Measurements from ENCODE around the gene MRPL48.

Gene MRPL48

GRCh38 chr11:73889019-73889418 is 101.3 kb downstream of the MRPL48 start:
- no peak overlapping the region for H3K9ac ChIP-seq (ENCODE audit: low read length in 2 of 2)
- H3K27ac ChIP-seq (ENCODE audit: low read length): no peak overlapping the region
- H3K9me3 ChIP-seq (ENCODE audit: control insufficient read depth in 2 of 2, low read length in 2 of 2): no peaks in the 10 kb centered on the region
- H3K36me3 ChIP-seq (ENCODE audit: control insufficient read depth in 2 of 2, insufficient read depth in 2 of 2, low read length in 2 of 2): peaks cover 7 to 17% of the 10 kb centered on the region in 2 donors
- H3K4me1 ChIP-seq (ENCODE audit: control insufficient read depth, insufficient read depth, low read length): no peaks in the 10 kb centered on the region
- H3K4me3 ChIP-seq (ENCODE audit: low read length in 2 of 2): no peak overlapping the region
- H3K27me3 ChIP-seq (ENCODE audit: control insufficient read depth in 1 of 2, insufficient read depth in 2 of 2, low read length in 2 of 2): no peaks in the 10 kb centered on the region

- Histone ChIP-seq H3K27ac (ENCODE audit: low read length) (no peak overlapping the region), H3K27me3 (ENCODE audit: control insufficient read depth in 1 of 2, insufficient read depth in 2 of 2, low read length in 2 of 2) (no peaks in the 10 kb centered on the region), H3K9me3 (ENCODE audit: control insufficient read depth in 2 of 2, low read length in 2 of 2) (no peaks in the 10 kb centered on the region), H3K4me3 (ENCODE audit: low read length in 2 of 2) (no peak overlapping the region), H3K9ac (ENCODE audit: low read length in 2 of 2) (no peak overlapping the region), H3K36me3 (ENCODE audit: control insufficient read depth in 2 of 2, insufficient read depth in 2 of 2, low read length in 2 of 2) (peaks cover 7 to 17% of the 10 kb centered on the region in 2 donors), H3K4me1 (ENCODE audit: control insufficient read depth, insufficient read depth, low read length) (no peaks in the 10 kb centered on the region)
These were observed 101.9 kb downstream of the MRPL48 start for GRCh38 chr11:73889536-73889935.

- no peak overlapping the region for H3K27ac ChIP-seq (ENCODE audit: low read length)
- H3K36me3 ChIP-seq (ENCODE audit: control insufficient read depth in 2 of 2, insufficient read depth in 2 of 2, low read length in 2 of 2): peaks cover 9 to 17% of the 10 kb centered on the region in 2 donors
- no peaks in the 10 kb centered on the region for H3K4me1 ChIP-seq (ENCODE audit: control insufficient read depth, insufficient read depth, low read length)
- H3K9me3 ChIP-seq (ENCODE audit: control insufficient read depth in 2 of 2, low read length in 2 of 2): no peaks in the 10 kb centered on the region
- no peaks in the 10 kb centered on the region for H3K27me3 ChIP-seq (ENCODE audit: control insufficient read depth in 1 of 2, insufficient read depth in 2 of 2, low read length in 2 of 2)
- no peak overlapping the region for H3K4me3 ChIP-seq (ENCODE audit: low read length in 2 of 2)
- H3K9ac ChIP-seq (ENCODE audit: low read length in 2 of 2): no peak overlapping the region
These were observed 105.4 kb downstream of the MRPL48 start for GRCh38 chr11:73893041-73893440.

- Histone ChIP-seq H3K27ac (ENCODE audit: low read length) (no peak overlapping the region), H3K9ac (ENCODE audit: low read length in 2 of 2) (no peak overlapping the region), H3K27me3 (ENCODE audit: control insufficient read depth in 1 of 2, insufficient read depth in 2 of 2, low read length in 2 of 2) (no peaks in the 10 kb centered on the region), H3K36me3 (ENCODE audit: control insufficient read depth in 2 of 2, insufficient read depth in 2 of 2, low read length in 2 of 2) (peaks cover 14 to 15% of the 10 kb centered on the region in 2 donors), H3K4me1 (ENCODE audit: control insufficient read depth, insufficient read depth, low read length) (no peaks in the 10 kb centered on the region), H3K4me3 (ENCODE audit: low read length in 2 of 2) (no peak overlapping the region), H3K9me3 (ENCODE audit: control insufficient read depth in 2 of 2, low read length in 2 of 2) (no peaks in the 10 kb centered on the region)
These were observed 107.2 kb downstream of the MRPL48 start for GRCh38 chr11:73894725-73895335.

GRCh38 chr11:73902303-73902702 is 114.6 kb downstream of the MRPL48 start:
- H3K9ac ChIP-seq (ENCODE audit: low read length in 2 of 2): no peak overlapping the region
- no peak overlapping the region for H3K27ac ChIP-seq (ENCODE audit: low read length)
- peaks cover 14% of the 10 kb centered on the region in 2 donors for H3K36me3 ChIP-seq (ENCODE audit: control insufficient read depth in 2 of 2, insufficient read depth in 2 of 2, low read length in 2 of 2)
- no peaks in the 10 kb centered on the region for H3K4me1 ChIP-seq (ENCODE audit: control insufficient read depth, insufficient read depth, low read length)
- no peaks in the 10 kb centered on the region for H3K27me3 ChIP-seq (ENCODE audit: control insufficient read depth in 1 of 2, insufficient read depth in 2 of 2, low read length in 2 of 2)
- no peak overlapping the region for H3K4me3 ChIP-seq (ENCODE audit: low read length in 2 of 2)
- H3K9me3 ChIP-seq (ENCODE audit: control insufficient read depth in 2 of 2, low read length in 2 of 2): no peaks in the 10 kb centered on the region

GRCh38 chr11:73907191-73907590 is 119.5 kb downstream of the MRPL48 start:
- Histone ChIP-seq H3K4me3 (ENCODE audit: low read length in 2 of 2) (no peak overlapping the region), H3K9me3 (ENCODE audit: control insufficient read depth in 2 of 2, low read length in 2 of 2) (no peaks in the 10 kb centered on the region), H3K36me3 (ENCODE audit: control insufficient read depth in 2 of 2, insufficient read depth in 2 of 2, low read length in 2 of 2) (peaks cover 16 to 19% of the 10 kb centered on the region in 2 donors), H3K27me3 (ENCODE audit: control insufficient read depth in 1 of 2, insufficient read depth in 2 of 2, low read length in 2 of 2) (no peaks in the 10 kb centered on the region), H3K4me1 (ENCODE audit: control insufficient read depth, insufficient read depth, low read length) (no peaks in the 10 kb centered on the region), H3K27ac (ENCODE audit: low read length) (no peak overlapping the region), H3K9ac (ENCODE audit: low read length in 2 of 2) (no peak overlapping the region)

- H3K9ac ChIP-seq (ENCODE audit: low read length in 2 of 2): no peak overlapping the region
- H3K9me3 ChIP-seq (ENCODE audit: control insufficient read depth in 2 of 2, low read length in 2 of 2): no peaks in the 10 kb centered on the region
- H3K4me3 ChIP-seq (ENCODE audit: low read length in 2 of 2): no peak overlapping the region
- no peak overlapping the region for H3K27ac ChIP-seq (ENCODE audit: low read length)
- H3K36me3 ChIP-seq (ENCODE audit: control insufficient read depth in 2 of 2, insufficient read depth in 2 of 2, low read length in 2 of 2): peaks cover 28 to 35% of the 10 kb centered on the region in 2 donors
- no peaks in the 10 kb centered on the region for H3K4me1 ChIP-seq (ENCODE audit: control insufficient read depth, insufficient read depth, low read length)
- no peaks in the 10 kb centered on the region for H3K27me3 ChIP-seq (ENCODE audit: control insufficient read depth in 1 of 2, insufficient read depth in 2 of 2, low read length in 2 of 2)
These were observed 124.4 kb downstream of the MRPL48 start for GRCh38 chr11:73912026-73912425.

GRCh38 chr11:73913472-73913871 is 125.8 kb downstream of the MRPL48 start:
- Histone ChIP-seq H3K9me3 (ENCODE audit: control insufficient read depth in 2 of 2, low read length in 2 of 2) (no peaks in the 10 kb centered on the region), H3K36me3 (ENCODE audit: control insufficient read depth in 2 of 2, insufficient read depth in 2 of 2, low read length in 2 of 2) (peaks cover 26 to 34% of the 10 kb centered on the region in 2 donors), H3K27me3 (ENCODE audit: control insufficient read depth in 1 of 2, insufficient read depth in 2 of 2, low read length in 2 of 2) (no peaks in the 10 kb centered on the region), H3K4me1 (ENCODE audit: control insufficient read depth, insufficient read depth, low read length) (no peaks in the 10 kb centered on the region), H3K9ac (ENCODE audit: low read length in 2 of 2) (no peak overlapping the region), H3K27ac (ENCODE audit: low read length) (no peak overlapping the region), H3K4me3 (ENCODE audit: low read length in 2 of 2) (no peak overlapping the region)

GRCh38 chr11:73914284-73914683 is 126.6 kb downstream of the MRPL48 start:
- H3K36me3 ChIP-seq (ENCODE audit: control insufficient read depth in 2 of 2, insufficient read depth in 2 of 2, low read length in 2 of 2): peaks cover 31 to 37% of the 10 kb centered on the region in 2 donors
- H3K27ac ChIP-seq (ENCODE audit: low read length): no peak overlapping the region

More at GRCh38 chr11:73914284-73914683, 126.6 kb downstream of the MRPL48 start:
- no peak overlapping the region for H3K4me3 ChIP-seq (ENCODE audit: low read length in 2 of 2)
- H3K9me3 ChIP-seq (ENCODE audit: control insufficient read depth in 2 of 2, low read length in 2 of 2): no peaks in the 10 kb centered on the region
- no peaks in the 10 kb centered on the region for H3K27me3 ChIP-seq (ENCODE audit: control insufficient read depth in 1 of 2, insufficient read depth in 2 of 2, low read length in 2 of 2)
- no peak overlapping the region for H3K9ac ChIP-seq (ENCODE audit: low read length in 2 of 2)
- no peaks in the 10 kb centered on the region for H3K4me1 ChIP-seq (ENCODE audit: control insufficient read depth, insufficient read depth, low read length)
